Sigmoid colon (tissue), 7 donors: ENCODE results near the gene ABHD15. TPM values are rescaled to one million over a fixed set of nuclear protein-coding genes. Genes with fewer than 3 reads are reported as not detected.

ENCODE experiments used
- DNase-seq: peaks from one replicate; pipeline ENCODE4 v3.0.0-alpha.2; 2019
- H3K27ac ChIP-seq, 4 donors: fragments of 200-600 bp; sonication (generic); one replicate each; pipeline ENCODE4 v1.5.1; 2016 to 2019; ENCODE audit warnings: mild to moderate bottlenecking in 1 of 4
- H3K27me3 ChIP-seq, 3 donors: fragments of 200-600 bp; sonication (generic); one replicate each; pipeline ENCODE4 v1.5.1; 2019; ENCODE audit warnings: mild to moderate bottlenecking in 1 of 3
- H3K36me3 ChIP-seq, 4 donors: fragments of 200-600 bp; sonication (generic); one replicate each; pipeline ENCODE4 v1.5.1; 2016 to 2019
- H3K4me1 ChIP-seq, 4 donors: fragments of 200-600 bp; sonication (generic); one replicate each; pipeline ENCODE4 v1.5.1; 2017 to 2019
- H3K4me3 ChIP-seq, 4 donors: fragments of 200-600 bp; sonication (generic); one replicate each; pipeline ENCODE4 v1.5.1; 2017 to 2019; ENCODE audit warnings: mild to moderate bottlenecking in 2 of 4, moderate library complexity in 1 of 4
- H3K9me3 ChIP-seq, 4 donors: fragments of 200-600 bp in 3 of 4; sonication (generic) in 3 of 4; one replicate each; pipeline versions ENCODE4 v1.5.1 to v1.6.1; 2013 to 2019
- EP300 ChIP-seq, 4 donors: sonication (generic); formaldehyde crosslinking; IDR thresholded peaks; one replicate each; pipeline ENCODE4 v1.6.1; 2017; ENCODE audit warnings: antibody characterized with exemption in 4 of 4
- POLR2A ChIP-seq, 2 donors: fragments of 450-650 bp; IDR thresholded peaks; one replicate each; pipeline ENCODE4 v1.6.1; 2016; ENCODE audit warnings: antibody characterized with exemption in 2 of 2, mild to moderate bottlenecking in 2 of 2, moderate library complexity in 2 of 2
- POLR2AphosphoS5 ChIP-seq, 4 donors: sonication (generic); formaldehyde crosslinking; IDR thresholded peaks; one replicate each; pipeline ENCODE4 v1.6.1; 2017; ENCODE audit warnings: antibody characterized with exemption in 4 of 4
- WGBS, 2 donors: extraction: QIAGEN DNeasy Blood & Tissue Kit; methylation state at CpG; one replicate each; pipeline ENCODE4 v1.1.7; 2013; 5-methylcytosine and 5-hydroxymethylcytosine counted together
- intact Hi-C: fragments of 100-400 bp; cut with DNase I; formaldehyde crosslinking; loops from one replicate; pipeline ENCODE4 v1.15.1; 2023
- polyA plus RNA-seq, 3 donors: library from polyadenylated mRNA; stranded (reverse); fragments of 200-250 nt; gene quantifications; one replicate each; pipeline ENCODE4 v1.2.3, GENCODE V29; 2013
- total RNA-seq, 4 donors: library from RNA; depleted of rRNA; stranded (reverse); fragments of >200 nt; gene quantifications; one replicate each; pipeline ENCODE4 v1.1.0, GENCODE V29; 2016
- TF ChIP-seq, protein P1 (sequence below), 4 experiments: fragments of 450-650 bp in 3 of 4; fragments of 200-600 bp in 1 of 4; IDR thresholded peaks; one replicate each; pipeline ENCODE4 v1.5.1; 2016 to 2019; ENCODE audit warnings: antibody characterized with exemption in 4 of 4, mild to moderate bottlenecking in 3 of 4, moderate library complexity in 2 of 4
- donor health status: healthy with polysubstance abuse.
- donor health status: Bipolar disorder and iron deficiency.
- donor health status: healthy.

Gene ABHD15
- total and polyA plus RNA-seq, 7 donors: 4.1 to 10.8 (median 5.4) TPM

DNA sequence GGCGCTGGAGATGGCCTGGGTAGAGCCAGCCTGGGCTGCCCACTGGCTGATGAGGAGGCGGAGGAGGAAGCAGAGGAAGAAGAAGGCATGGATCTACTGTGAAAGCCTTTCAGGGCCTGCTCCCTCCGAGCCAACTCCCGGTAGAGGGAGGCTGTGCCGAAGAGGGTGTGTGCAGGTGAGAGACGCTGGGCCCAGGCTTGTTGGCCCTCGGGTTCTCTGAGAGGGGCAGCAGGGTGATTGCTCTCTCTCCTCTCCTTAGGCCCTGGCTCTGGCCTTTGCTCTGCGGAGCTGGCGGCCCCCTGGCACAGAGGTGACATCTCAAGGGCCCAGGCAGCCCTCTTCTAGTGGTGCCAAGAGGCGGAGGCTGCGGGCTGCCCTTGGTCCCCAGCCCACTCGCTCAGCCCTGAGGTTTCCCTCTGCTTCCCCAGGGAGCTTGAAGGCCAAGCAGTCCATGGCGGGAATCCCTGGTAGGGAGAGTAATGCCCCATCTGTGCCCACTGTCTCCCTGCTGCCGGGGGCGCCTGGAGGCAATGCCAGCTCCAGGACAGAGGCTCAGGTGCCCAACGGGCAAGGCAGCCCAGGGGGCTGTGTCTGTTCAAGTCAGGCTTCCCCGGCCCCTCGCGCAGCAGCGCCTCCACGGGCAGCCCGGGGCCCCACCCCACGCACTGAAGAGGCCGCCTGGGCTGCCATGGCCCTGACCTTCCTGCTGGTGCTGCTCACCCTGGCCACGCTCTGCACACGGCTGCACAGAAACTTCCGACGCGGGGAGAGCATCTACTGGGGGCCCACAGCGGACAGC is 5.2 kb upstream of the ABHD15 start:
- Histone ChIP-seq H3K36me3 (peaks cover 21 to 38% (median 27%) of the 10 kb centered on the region in 4 donors), H3K27ac (peak overlapping the region; percentile 40 to 60 (median 54)), H3K4me3 (peak overlapping the region; percentile 5 to 48 (median 43)), H3K9me3 (no peaks in the 10 kb centered on the region), H3K4me1 (peaks cover 0 to 50% (median 31%) of the 10 kb centered on the region in 4 donors), H3K27me3 (no peaks in the 10 kb centered on the region)
- TF ChIP-seq EP300 (IDR thresholded peaks at IDR 0.05) (no peak), POLR2AphosphoS5 (IDR thresholded peaks at IDR 0.05) (no peak), POLR2A (IDR thresholded peaks at IDR 0.05) (no peak)
- TF ChIP-seq, protein P1, sequence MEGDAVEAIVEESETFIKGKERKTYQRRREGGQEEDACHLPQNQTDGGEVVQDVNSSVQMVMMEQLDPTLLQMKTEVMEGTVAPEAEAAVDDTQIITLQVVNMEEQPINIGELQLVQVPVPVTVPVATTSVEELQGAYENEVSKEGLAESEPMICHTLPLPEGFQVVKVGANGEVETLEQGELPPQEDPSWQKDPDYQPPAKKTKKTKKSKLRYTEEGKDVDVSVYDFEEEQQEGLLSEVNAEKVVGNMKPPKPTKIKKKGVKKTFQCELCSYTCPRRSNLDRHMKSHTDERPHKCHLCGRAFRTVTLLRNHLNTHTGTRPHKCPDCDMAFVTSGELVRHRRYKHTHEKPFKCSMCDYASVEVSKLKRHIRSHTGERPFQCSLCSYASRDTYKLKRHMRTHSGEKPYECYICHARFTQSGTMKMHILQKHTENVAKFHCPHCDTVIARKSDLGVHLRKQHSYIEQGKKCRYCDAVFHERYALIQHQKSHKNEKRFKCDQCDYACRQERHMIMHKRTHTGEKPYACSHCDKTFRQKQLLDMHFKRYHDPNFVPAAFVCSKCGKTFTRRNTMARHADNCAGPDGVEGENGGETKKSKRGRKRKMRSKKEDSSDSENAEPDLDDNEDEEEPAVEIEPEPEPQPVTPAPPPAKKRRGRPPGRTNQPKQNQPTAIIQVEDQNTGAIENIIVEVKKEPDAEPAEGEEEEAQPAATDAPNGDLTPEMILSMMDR (IDR thresholded peaks at IDR 0.05): no peak
- 76 to 84% methylated on average over 30 of the region's 30 CpGs for WGBS, 2 donors
- intact Hi-C loops: no loop called here
- peak; percentile 64 for DNase-seq

GRCh38 chr17:29571486-29571882 is 4.6 kb upstream of the ABHD15 start:
- Histone ChIP-seq H3K27ac (peak overlapping the region in 1 of 4 donors; percentile 40), H3K4me3 (no peak overlapping the region), H3K4me1 (peaks cover 0 to 51% (median 31%) of the 10 kb centered on the region in 4 donors), H3K36me3 (peaks cover 16 to 32% (median 24%) of the 10 kb centered on the region in 4 donors), H3K27me3 (no peaks in the 10 kb centered on the region), H3K9me3 (no peaks in the 10 kb centered on the region)
- WGBS, 2 donors: 92 to 93% methylated on average over 6 of the region's 6 CpGs
- DNase-seq: peak; percentile 46
- TF ChIP-seq, protein P1 (IDR thresholded peaks at IDR 0.05): no peak
- TF ChIP-seq POLR2A (IDR thresholded peaks at IDR 0.05) (no peak), EP300 (IDR thresholded peaks at IDR 0.05) (no peak), POLR2AphosphoS5 (IDR thresholded peaks at IDR 0.05) (no peak)
- intact Hi-C loops: no loop called here

DNA sequence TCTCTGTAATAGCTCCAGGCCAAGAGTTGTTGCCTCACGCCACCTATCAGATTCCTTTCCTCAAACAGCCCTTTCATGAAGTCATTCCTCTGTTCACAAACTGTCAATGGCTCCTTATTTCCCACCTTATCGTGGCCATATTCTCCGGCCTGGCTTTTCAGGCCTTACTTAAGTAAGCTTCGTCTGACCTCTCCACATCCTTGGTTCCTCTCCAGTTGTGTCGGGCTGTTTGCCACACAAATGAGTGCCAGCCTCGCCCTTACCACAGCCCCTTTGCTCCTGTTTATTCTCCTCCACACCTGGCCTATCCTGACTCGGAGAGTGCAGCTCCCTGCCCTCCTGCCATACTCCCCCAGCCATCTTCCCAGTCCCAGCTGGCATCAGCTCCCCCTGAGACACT is 3.7 kb upstream of the ABHD15 start:
- Histone ChIP-seq H3K27me3 (no peaks in the 10 kb centered on the region), H3K4me3 (no peak overlapping the region), H3K9me3 (no peaks in the 10 kb centered on the region), H3K27ac (no peak overlapping the region), H3K36me3 (peaks cover 7 to 23% (median 15%) of the 10 kb centered on the region in 4 donors), H3K4me1 (peaks cover 0 to 60% (median 41%) of the 10 kb centered on the region in 4 donors)
- 35 to 75% methylated on average over 7 of the region's 7 CpGs for WGBS, 2 donors
- DNase-seq: peak; percentile 66
- TF ChIP-seq POLR2A (IDR thresholded peaks at IDR 0.05) (no peak), POLR2AphosphoS5 (IDR thresholded peaks at IDR 0.05) (no peak), EP300 (IDR thresholded peaks at IDR 0.05) (no peak)
- TF ChIP-seq, protein P1 (IDR thresholded peaks at IDR 0.05): no peak
- intact Hi-C loops: no loop called here

DNA sequence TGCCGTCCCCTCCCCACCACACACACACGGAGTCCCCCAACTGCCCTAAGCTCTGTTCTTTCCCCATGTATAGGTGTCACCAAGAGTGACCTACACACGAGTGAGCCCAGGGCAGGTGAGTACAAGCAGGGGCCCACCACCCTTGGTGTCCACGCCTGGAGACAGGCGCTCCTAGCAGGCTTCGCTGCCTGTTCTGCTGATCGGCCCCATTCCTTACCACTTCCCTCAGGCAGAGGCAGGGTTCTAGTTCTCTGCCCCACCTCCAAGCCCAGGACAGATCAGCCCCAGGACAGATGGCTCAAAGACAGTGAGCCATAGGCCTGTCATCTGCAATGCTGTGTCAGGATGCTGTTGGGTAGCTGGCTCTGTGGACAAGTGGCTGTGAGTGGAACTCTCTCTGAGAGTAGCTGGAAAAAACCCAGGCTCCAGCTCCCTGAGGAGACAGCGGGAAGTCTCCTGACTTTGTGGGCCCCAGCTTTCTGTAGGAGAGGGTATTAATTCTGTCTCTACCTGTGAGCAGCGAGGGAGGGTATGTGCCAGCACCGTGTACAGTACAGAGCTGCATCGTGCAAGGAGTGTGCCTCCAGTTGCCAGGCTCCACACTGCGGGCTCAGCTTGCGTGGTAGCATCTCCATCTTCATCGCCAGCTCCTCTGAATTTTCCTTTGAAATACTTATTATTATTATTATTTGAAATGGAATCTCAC is 2.6 kb upstream of the ABHD15 start:
- intact Hi-C loops: loop anchor here (5.0 kb wide), 1 partner anchor 277 kb away; the partner anchor contains the start of gene NUFIP2
- peaks cover 0 to 69% (median 47%) of the 10 kb centered on the region in 4 donors for H3K4me1 ChIP-seq
- DNase-seq: peak; percentile 59

More for the DNA sequence above, 2.6 kb upstream of the ABHD15 start:
- peaks cover 2 to 11% (median 4%) of the 10 kb centered on the region in 4 donors for H3K36me3 ChIP-seq
- H3K4me3 ChIP-seq: peak overlapping the region; percentile 57 to 79 (median 60)
- no peaks in the 10 kb centered on the region for H3K27me3 ChIP-seq
- no peak for TF ChIP-seq EP300 (IDR thresholded peaks at IDR 0.05)
- TF ChIP-seq POLR2A (IDR thresholded peaks at IDR 0.05): no peak
- TF ChIP-seq, protein P1 (IDR thresholded peaks at IDR 0.05): no peak
- no peak for TF ChIP-seq POLR2AphosphoS5 (IDR thresholded peaks at IDR 0.05)
- no peaks in the 10 kb centered on the region for H3K9me3 ChIP-seq
- H3K27ac ChIP-seq: peak overlapping the region; percentile 86 to 94 (median 90)
- 64 to 68% methylated on average over 14 of the region's 14 CpGs for WGBS, 2 donors
